ENCODE data around the gene RSPO1. TPM values are rescaled to one million over a fixed set of nuclear protein-coding genes. Genes with fewer than 3 reads are reported as not detected.

Gene RSPO1
- polyA plus RNA-seq, 1 experiment, result not detected

- no peak overlapping the region for H3K27ac ChIP-seq (ENCODE audit: low read depth, low read length)
- ChIA-PET CTCF (interaction anchor here (1.2 kb wide), 1 partner anchor 60 kb away, joined by 3 read pairs; no protein-coding TSS in a partner anchor), POLR2A (no interaction called here)
Observed at GRCh38 chr1:37662031-37662755, 27.5 kb upstream of the RSPO1 start.

GRCh38 chr1:37661401-37661800, 26.7 kb upstream of the RSPO1 start:
- Histone ChIP-seq H3K9me3 (ENCODE audit: control insufficient read depth, insufficient read depth, low read length) (no peaks in the 10 kb centered on the region), H3K4me3 (ENCODE audit: low read depth, low read length) (no peak overlapping the region), H3K27me3 (ENCODE audit: control insufficient read depth, insufficient read depth, low read length) (peaks cover 20% of the 10 kb centered on the region), H3K27ac (ENCODE audit: low read depth, low read length) (no peak overlapping the region)
- TF ChIP-seq CTCF (IDR thresholded peaks at IDR 0.05; ENCODE audit: low read depth, low read length), result no peak
- DNase-seq (ENCODE audit: low read depth, low spot score), result no peak
- ChIA-PET POLR2A (no interaction called here), CTCF (no interaction called here)

More at GRCh38 chr1:37662031-37662755, 27.5 kb upstream of the RSPO1 start:
- TF ChIP-seq CTCF (IDR thresholded peaks at IDR 0.05; ENCODE audit: low read depth, low read length), result no peak
- peaks cover 23% of the 10 kb centered on the region for H3K27me3 ChIP-seq (ENCODE audit: control insufficient read depth, insufficient read depth, low read length)
- no peak for DNase-seq (ENCODE audit: low read depth, low spot score)
- no peak overlapping the region for H3K4me3 ChIP-seq (ENCODE audit: low read depth, low read length)
- no peaks in the 10 kb centered on the region for H3K9me3 ChIP-seq (ENCODE audit: control insufficient read depth, insufficient read depth, low read length)

- H3K9me3 ChIP-seq (ENCODE audit: control insufficient read depth, insufficient read depth, low read length), result no peaks in the 10 kb centered on the region
- no peak for DNase-seq (ENCODE audit: low read depth, low spot score)
- ChIA-PET CTCF (no interaction called here), POLR2A (no interaction called here)
- no peak for TF ChIP-seq CTCF (IDR thresholded peaks at IDR 0.05; ENCODE audit: low read depth, low read length)
- peaks cover 15% of the 10 kb centered on the region for H3K27me3 ChIP-seq (ENCODE audit: control insufficient read depth, insufficient read depth, low read length)
- H3K4me3 ChIP-seq (ENCODE audit: low read depth, low read length), result no peak overlapping the region
- no peak overlapping the region for H3K27ac ChIP-seq (ENCODE audit: low read depth, low read length)
Observed at GRCh38 chr1:37660664-37661063, 26.0 kb upstream of the RSPO1 start.

GRCh38 chr1:37658486-37658885, 23.8 kb upstream of the RSPO1 start:
- H3K4me3 ChIP-seq (ENCODE audit: low read depth, low read length), result no peak overlapping the region
- no peak for DNase-seq (ENCODE audit: low read depth, low spot score)
- ChIA-PET CTCF (no interaction called here), POLR2A (no interaction called here)
- no peak overlapping the region for H3K27ac ChIP-seq (ENCODE audit: low read depth, low read length)
- no peak for TF ChIP-seq CTCF (IDR thresholded peaks at IDR 0.05; ENCODE audit: low read depth, low read length)
- H3K9me3 ChIP-seq (ENCODE audit: control insufficient read depth, insufficient read depth, low read length), result no peaks in the 10 kb centered on the region
- H3K27me3 ChIP-seq (ENCODE audit: control insufficient read depth, insufficient read depth, low read length), result peaks cover 15% of the 10 kb centered on the region

- Histone ChIP-seq H3K27me3 (ENCODE audit: control insufficient read depth, insufficient read depth, low read length) (peaks cover 15% of the 10 kb centered on the region), H3K4me3 (ENCODE audit: low read depth, low read length) (no peak overlapping the region), H3K27ac (ENCODE audit: low read depth, low read length) (no peak overlapping the region), H3K9me3 (ENCODE audit: control insufficient read depth, insufficient read depth, low read length) (no peaks in the 10 kb centered on the region)
- no peak for TF ChIP-seq CTCF (IDR thresholded peaks at IDR 0.05; ENCODE audit: low read depth, low read length)
- DNase-seq (ENCODE audit: low read depth, low spot score), result no peak
- ChIA-PET CTCF (interaction anchor here (0.7 kb wide), 1 partner anchor 69 kb away, joined by 3 read pairs; no protein-coding TSS in a partner anchor), POLR2A (no interaction called here)
Observed at GRCh38 chr1:37657620-37658412, 23.1 kb upstream of the RSPO1 start.

All from AG04450 (cell line).